ENCODE results near the gene OSTN. TPM values are rescaled to one million over a fixed set of nuclear protein-coding genes. Genes with fewer than 3 reads are reported as not detected.

The OSTN gene
- total and polyA plus RNA-seq, 8 donors: 0.04 to 0.06 TPM; not detected in 6

DNA sequence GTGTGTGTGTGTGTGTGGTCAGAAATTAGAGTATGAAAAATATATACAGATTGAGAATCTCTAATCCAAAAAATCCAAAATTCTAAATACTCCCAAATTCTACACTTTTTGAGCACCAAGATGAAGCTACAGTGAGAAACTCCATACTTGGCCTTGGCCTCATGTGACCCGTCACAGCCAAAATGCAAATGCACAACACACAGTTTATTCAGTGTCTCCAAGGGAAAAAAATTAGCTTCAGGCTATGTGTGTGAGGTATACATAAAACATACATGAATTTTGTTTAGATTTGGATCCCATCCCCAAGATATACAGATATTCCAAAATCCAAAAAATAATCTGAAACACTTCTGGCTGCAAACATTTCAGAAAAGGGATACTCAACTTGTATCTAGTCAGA, 33.2 kb upstream of the OSTN start:
- Histone ChIP-seq H3K9me3 (peaks cover 0 to 5% of the 10 kb centered on the region in 2 donors), H3K27ac (no peak overlapping the region), H3K4me1 (no peaks in the 10 kb centered on the region), H3K36me3 (no peaks in the 10 kb centered on the region), H3K4me3 (no peak overlapping the region), H3K27me3 (no peaks in the 10 kb centered on the region)
- intact Hi-C loops (cut with DNase I): no loop called here
- DNase-seq (no peak), ATAC-seq (no peak)
- TF ChIP-seq, protein P1, sequence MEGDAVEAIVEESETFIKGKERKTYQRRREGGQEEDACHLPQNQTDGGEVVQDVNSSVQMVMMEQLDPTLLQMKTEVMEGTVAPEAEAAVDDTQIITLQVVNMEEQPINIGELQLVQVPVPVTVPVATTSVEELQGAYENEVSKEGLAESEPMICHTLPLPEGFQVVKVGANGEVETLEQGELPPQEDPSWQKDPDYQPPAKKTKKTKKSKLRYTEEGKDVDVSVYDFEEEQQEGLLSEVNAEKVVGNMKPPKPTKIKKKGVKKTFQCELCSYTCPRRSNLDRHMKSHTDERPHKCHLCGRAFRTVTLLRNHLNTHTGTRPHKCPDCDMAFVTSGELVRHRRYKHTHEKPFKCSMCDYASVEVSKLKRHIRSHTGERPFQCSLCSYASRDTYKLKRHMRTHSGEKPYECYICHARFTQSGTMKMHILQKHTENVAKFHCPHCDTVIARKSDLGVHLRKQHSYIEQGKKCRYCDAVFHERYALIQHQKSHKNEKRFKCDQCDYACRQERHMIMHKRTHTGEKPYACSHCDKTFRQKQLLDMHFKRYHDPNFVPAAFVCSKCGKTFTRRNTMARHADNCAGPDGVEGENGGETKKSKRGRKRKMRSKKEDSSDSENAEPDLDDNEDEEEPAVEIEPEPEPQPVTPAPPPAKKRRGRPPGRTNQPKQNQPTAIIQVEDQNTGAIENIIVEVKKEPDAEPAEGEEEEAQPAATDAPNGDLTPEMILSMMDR (IDR thresholded peaks at IDR 0.05): no peak

- TF ChIP-seq, protein P1 (IDR thresholded peaks at IDR 0.05): no peak
- ATAC-seq: no peak
- intact Hi-C loops (cut with DNase I): no loop called here
Observed at GRCh38 chr3:191166368-191166767, 32.7 kb upstream of the OSTN start.

GRCh38 chr3:191169566-191169965, 29.5 kb upstream of the OSTN start:
- Histone ChIP-seq H3K4me1 (no peaks in the 10 kb centered on the region), H3K27me3 (no peaks in the 10 kb centered on the region), H3K9me3 (no peaks in the 10 kb centered on the region), H3K4me3 (no peak overlapping the region), H3K27ac (no peak overlapping the region), H3K36me3 (no peaks in the 10 kb centered on the region)
- TF ChIP-seq, protein P1 (IDR thresholded peaks at IDR 0.05): no peak
- intact Hi-C loops (cut with DNase I): no loop called here
- DNase-seq (no peak), ATAC-seq (no peak)

More at GRCh38 chr3:191166368-191166767, 32.7 kb upstream of the OSTN start:
- Histone ChIP-seq H3K36me3 (no peaks in the 10 kb centered on the region), H3K27ac (no peak overlapping the region), H3K9me3 (peaks cover 0 to 5% of the 10 kb centered on the region in 2 donors), H3K4me3 (no peak overlapping the region), H3K4me1 (no peaks in the 10 kb centered on the region), H3K27me3 (no peaks in the 10 kb centered on the region)
- DNase-seq: no peak

- no peak for DNase-seq
- ATAC-seq: no peak
- TF ChIP-seq, protein P1 (IDR thresholded peaks at IDR 0.05): no peak
- intact Hi-C loops (cut with DNase I): no loop called here
- Histone ChIP-seq H3K4me1 (no peaks in the 10 kb centered on the region), H3K4me3 (no peak overlapping the region), H3K27me3 (no peaks in the 10 kb centered on the region), H3K27ac (no peak overlapping the region), H3K36me3 (no peaks in the 10 kb centered on the region), H3K9me3 (no peaks in the 10 kb centered on the region)
Observed at GRCh38 chr3:191170097-191170496, 28.9 kb upstream of the OSTN start.

GRCh38 chr3:191175102-191175501, 23.9 kb upstream of the OSTN start:
- DNase-seq (no peak), ATAC-seq (no peak)
- intact Hi-C loops (cut with DNase I): no loop called here
- H3K9me3 ChIP-seq: no peaks in the 10 kb centered on the region
- H3K4me3 ChIP-seq: no peak overlapping the region
- no peak overlapping the region for H3K27ac ChIP-seq
- H3K27me3 ChIP-seq: no peaks in the 10 kb centered on the region
- TF ChIP-seq, protein P1 (IDR thresholded peaks at IDR 0.05): no peak
- no peaks in the 10 kb centered on the region for H3K36me3 ChIP-seq
- no peaks in the 10 kb centered on the region for H3K4me1 ChIP-seq

Data from left lung (tissue), 10 donors.